SU-DHL-6 (cell line): Measurements from ENCODE around the gene ME1.

Source experiments
- H2AFZ ChIP-seq: fragments of 200-600 bp; sonication (generic); 2 replicates; pipeline ENCODE4 v1.6.1; 2014; ENCODE audit warnings: low read depth, mild to moderate bottlenecking, moderate library complexity, mixed read lengths, antibody characterized with exemption, low read length; ENCODE audit not compliant: severe bottlenecking
- H3F3A ChIP-seq: fragments of 200-600 bp; shearing (Covaris generic); 2 replicates; pipeline ENCODE4 v1.6.0; 2016; ENCODE audit warnings: antibody characterized with exemption, mild to moderate bottlenecking; ENCODE audit not compliant: insufficient read depth
- H3K27ac ChIP-seq: fragments of 200-600 bp; sonication (generic); 2 replicates; pipeline ENCODE4 v1.5.1; 2016; ENCODE audit warnings: low read depth, mild to moderate bottlenecking, low read length, moderate library complexity, mixed read lengths
- H3K27me3 ChIP-seq: fragments of 200-600 bp; sonication (generic), shearing (Covaris generic); 2 replicates; pipeline ENCODE4 v1.6.0; 2014; ENCODE audit warnings: mild to moderate bottlenecking, low read length
- H3K36me3 ChIP-seq: fragments of 200-600 bp; sonication (generic); 2 replicates; pipeline ENCODE4 v1.6.1; 2014; ENCODE audit warnings: mild to moderate bottlenecking, low read length, mixed read lengths
- H3K4me2 ChIP-seq: fragments of 300-600, 200-600 bp; shearing (Covaris generic), sonication (generic); 2 replicates; pipeline ENCODE4 v1.6.0; 2014; ENCODE audit warnings: low read length, low read depth, mild to moderate bottlenecking; ENCODE audit not compliant: poor library complexity, severe bottlenecking
- H3K4me3 ChIP-seq: fragments of 200-600 bp; sonication (generic); 2 replicates; pipeline ENCODE4 v1.5.1; 2014; ENCODE audit warnings: antibody characterized with exemption, low read length, mild to moderate bottlenecking, mixed read lengths; ENCODE audit not compliant: insufficient read depth, poor library complexity, severe bottlenecking
- H3K79me2 ChIP-seq: fragments of 200-600 bp; sonication (generic); 2 replicates; pipeline ENCODE4 v1.6.1; 2014; ENCODE audit warnings: mild to moderate bottlenecking, low read length, moderate library complexity; ENCODE audit not compliant: insufficient read depth
- H3K9ac ChIP-seq: fragments of 200-600 bp; sonication (generic); 2 replicates; pipeline ENCODE4 v1.7.0; 2014; ENCODE audit warnings: mild to moderate bottlenecking, low read length
- H3K9me2 ChIP-seq: fragments of 200-600 bp; sonication (generic); replicated peaks from 2 replicates; pipeline ENCODE4 v1.6.1; 2014; ENCODE audit warnings: low read length; ENCODE audit not compliant: insufficient read depth
- H3K9me3 ChIP-seq: fragments of 200-600 bp; sonication (generic); 2 replicates; pipeline ENCODE4 v1.6.1; 2014; ENCODE audit warnings: low read length, mixed read lengths; ENCODE audit not compliant: insufficient read depth
- H4K20me1 ChIP-seq: fragments of 200-600 bp; sonication (generic); 2 replicates; pipeline ENCODE4 v1.6.1; 2014; ENCODE audit warnings: low read depth, mild to moderate bottlenecking, antibody characterized with exemption, low read length, moderate library complexity, mixed read lengths
- CTCF ChIP-seq: fragments of 200-600 bp; sonication (generic); IDR thresholded peaks from one replicate; pipeline ENCODE4 v1.5.1; 2017; ENCODE audit warnings: antibody characterized with exemption, mild to moderate bottlenecking, low read length, moderate library complexity; ENCODE audit not compliant: insufficient read depth, poor library complexity, severe bottlenecking
- EZH2phosphoT487 ChIP-seq: fragments of 200-600 bp; sonication (generic), shearing (Covaris generic); conservative IDR thresholded peaks from 2 replicates; pipeline ENCODE4 v1.6.1; 2018; ENCODE audit warnings: mild to moderate bottlenecking, antibody characterized with exemption, low read length, moderate library complexity, mixed read lengths

The ME1 gene

GRCh38 chr6:83310046-83310445 lies 120.8 kb downstream of the ME1 start:
- Histone ChIP-seq H3K4me2 (no peak overlapping the region), H3K9ac (no peak overlapping the region), H2AFZ (no peak overlapping the region), H3K9me2 (no peaks in the 10 kb centered on the region), H4K20me1 (no peaks in the 10 kb centered on the region), H3K36me3 (no peaks in the 10 kb centered on the region), H3K27ac (no peak overlapping the region), H3F3A (no peaks in the 10 kb centered on the region), H3K9me3 (no peaks in the 10 kb centered on the region), H3K4me3 (no peak overlapping the region), H3K27me3 (no peaks in the 10 kb centered on the region), H3K79me2 (no peaks in the 10 kb centered on the region)
- TF ChIP-seq CTCF (no peak), EZH2phosphoT487 (no peak)

DNA sequence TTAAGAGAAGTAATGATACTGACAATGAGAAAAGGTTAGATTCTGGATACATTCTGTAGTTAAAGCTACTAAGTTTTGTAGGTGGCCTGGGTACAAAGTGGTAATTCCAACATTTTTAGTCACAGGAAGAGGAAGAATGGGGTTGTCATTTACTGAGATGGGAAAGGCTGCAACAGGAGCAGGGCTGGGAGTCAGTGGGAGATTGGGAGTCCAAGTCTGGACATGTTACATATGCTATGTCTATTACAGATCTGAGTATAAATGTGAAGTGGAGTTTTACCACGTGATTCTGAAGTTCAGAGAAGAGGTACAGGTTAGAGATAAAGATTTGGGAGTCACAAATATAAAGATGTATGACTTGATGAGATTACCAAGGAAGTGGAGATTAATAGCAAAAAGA lies 121.5 kb downstream of the ME1 start:
- no peak overlapping the region for H3K27ac ChIP-seq
- H3K36me3 ChIP-seq: no peaks in the 10 kb centered on the region
- H3K4me3 ChIP-seq: no peak overlapping the region
- H3K79me2 ChIP-seq: no peaks in the 10 kb centered on the region
- no peaks in the 10 kb centered on the region for H3F3A ChIP-seq
- no peak overlapping the region for H3K9ac ChIP-seq
- no peak overlapping the region for H3K4me2 ChIP-seq
- no peaks in the 10 kb centered on the region for H3K27me3 ChIP-seq
- H2AFZ ChIP-seq: no peak overlapping the region
- TF ChIP-seq CTCF (no peak), EZH2phosphoT487 (no peak)
- no peaks in the 10 kb centered on the region for H3K9me2 ChIP-seq
- H4K20me1 ChIP-seq: no peaks in the 10 kb centered on the region
- H3K9me3 ChIP-seq: no peaks in the 10 kb centered on the region

DNA sequence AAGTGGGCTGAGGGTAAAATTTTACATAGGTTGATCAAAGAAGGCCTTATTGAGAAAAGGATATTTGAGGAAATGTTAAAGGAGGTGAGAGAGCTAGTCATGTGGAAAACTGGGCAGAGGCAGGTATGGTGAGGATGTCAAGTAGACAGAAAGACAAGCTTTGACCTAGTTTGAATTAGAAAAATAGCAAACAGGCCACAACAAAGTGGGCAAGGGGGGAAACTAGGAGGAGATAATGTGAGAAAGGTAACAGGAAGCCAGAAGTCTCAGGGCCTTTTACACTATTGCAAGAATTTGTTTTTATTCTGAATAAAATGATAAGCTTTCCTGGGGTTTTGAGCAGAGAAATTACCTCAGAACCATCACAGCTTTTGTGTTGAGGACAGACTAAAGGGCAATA lies 122.0 kb downstream of the ME1 start:
- H3K79me2 ChIP-seq: no peaks in the 10 kb centered on the region
- no peaks in the 10 kb centered on the region for H3K9me2 ChIP-seq
- H3K4me3 ChIP-seq: no peak overlapping the region
- no peak for TF ChIP-seq CTCF
- TF ChIP-seq EZH2phosphoT487: no peak
- H3F3A ChIP-seq: no peaks in the 10 kb centered on the region
- no peaks in the 10 kb centered on the region for H4K20me1 ChIP-seq
- H3K27me3 ChIP-seq: no peaks in the 10 kb centered on the region
- no peaks in the 10 kb centered on the region for H3K36me3 ChIP-seq
- no peak overlapping the region for H2AFZ ChIP-seq
- H3K9ac ChIP-seq: no peak overlapping the region
- no peak overlapping the region for H3K4me2 ChIP-seq
- H3K27ac ChIP-seq: no peak overlapping the region
- no peaks in the 10 kb centered on the region for H3K9me3 ChIP-seq

GRCh38 chr6:83307849-83308248 lies 123.0 kb downstream of the ME1 start:
- H3F3A ChIP-seq: no peaks in the 10 kb centered on the region

More at GRCh38 chr6:83307849-83308248, 123.0 kb downstream of the ME1 start:
- Histone ChIP-seq H3K27ac (no peak overlapping the region), H4K20me1 (peaks cover 4% of the 10 kb centered on the region; the same call in 1 of the 2 replicates), H3K9me3 (no peaks in the 10 kb centered on the region), H3K9me2 (no peaks in the 10 kb centered on the region), H3K9ac (no peak overlapping the region), H3K4me3 (no peak overlapping the region), H3K27me3 (no peaks in the 10 kb centered on the region), H3K4me2 (no peak overlapping the region), H3K36me3 (no peaks in the 10 kb centered on the region), H2AFZ (no peak overlapping the region), H3K79me2 (no peaks in the 10 kb centered on the region)
- TF ChIP-seq EZH2phosphoT487 (no peak), CTCF (no peak)
